ENCODE measurements around the gene SMIM29. TPM values are rescaled to one million over a fixed set of nuclear protein-coding genes. Genes with fewer than 3 reads are reported as not detected.

SMIM29 gene
- total RNA-seq, 1 experiment from 2014 or later, result 24.0 TPM

DNA sequence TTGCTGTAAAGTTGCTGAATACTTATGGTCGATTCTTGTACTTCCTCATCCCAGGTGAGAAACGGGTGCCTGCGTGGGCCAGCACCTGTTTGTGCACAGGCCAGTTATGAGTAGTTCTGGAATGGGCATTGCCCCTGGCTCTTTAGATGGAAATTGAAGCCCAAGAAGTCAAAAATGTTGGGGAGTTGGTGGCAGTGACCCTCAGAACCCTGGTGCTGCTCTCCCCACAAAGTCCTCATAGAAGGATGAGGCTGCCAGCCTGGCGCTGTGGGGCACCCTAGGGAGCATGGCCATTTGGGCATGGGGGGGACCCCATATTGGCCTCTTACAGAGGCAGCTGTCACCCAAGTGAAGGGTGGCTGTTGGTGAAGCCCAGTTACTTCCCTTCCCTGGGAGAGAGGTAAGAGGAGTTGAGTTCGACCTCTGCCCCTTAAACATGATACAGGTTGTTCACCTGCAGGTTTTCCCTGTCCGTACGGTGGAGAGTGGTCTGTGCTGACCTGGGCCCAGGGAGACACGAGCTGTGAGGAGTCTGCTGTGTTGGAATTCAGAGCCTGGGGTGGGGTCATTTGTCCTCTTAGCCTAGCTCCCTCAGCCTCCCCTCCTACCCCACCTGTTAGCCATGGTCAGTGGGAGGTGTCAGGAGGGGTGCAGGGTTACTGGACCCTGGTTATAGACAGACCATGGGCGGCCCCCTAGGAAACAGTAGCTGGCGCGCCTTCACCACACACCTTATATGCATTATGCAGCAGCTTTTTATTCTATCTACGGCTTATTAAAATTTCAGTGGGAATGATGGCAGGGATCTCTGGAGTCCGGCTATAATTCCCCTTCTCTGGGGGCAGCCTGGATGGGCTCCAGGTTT lies 7.2 kb downstream of the SMIM29 start:
- H3K9me3 ChIP-seq (ENCODE audit: low read depth, low read length, poor library complexity, severe bottlenecking), result no peaks in the 10 kb centered on the region
- BruUV-seq (replicated peaks), result no TSS peak
- H3K4me1 ChIP-seq (ENCODE audit: insufficient read depth, low read length, poor library complexity, severe bottlenecking), result peaks cover 23% of the 10 kb centered on the region
- H3K27me3 ChIP-seq (replicated peaks; ENCODE audit: insufficient read depth, low read depth, low read length, poor library complexity), result no peaks in the 10 kb centered on the region
- intact Hi-C loops (cut with micrococcal nuclease; ENCODE audit: unreplicated experiment), result no loop called here
- H3K4me3 ChIP-seq (ENCODE audit: low read depth, low read length, poor library complexity, severe bottlenecking), result no peak overlapping the region
- TF ChIP-seq EZH2 (IDR thresholded peaks at IDR 0.05; ENCODE audit: borderline replicate concordance, low read depth, low read length, poor library complexity, severe bottlenecking) (no peak), CTCF (conservative IDR thresholded peaks at IDR 0.05; ENCODE audit: low read depth, low read length) (no peak)
- no peak for DNase-seq (ENCODE audit: low spot score)
- peaks cover 13% of the 10 kb centered on the region for H3K36me3 ChIP-seq (ENCODE audit: insufficient read depth, low read length, poor library complexity, severe bottlenecking)
- ChIA-PET POLR2A (ENCODE audit: low non-redundant PET) (no interaction called here), CTCF (no interaction called here)
- H3K27ac ChIP-seq (ENCODE audit: low read depth, low read length, poor library complexity, severe bottlenecking), result no peak overlapping the region

DNA sequence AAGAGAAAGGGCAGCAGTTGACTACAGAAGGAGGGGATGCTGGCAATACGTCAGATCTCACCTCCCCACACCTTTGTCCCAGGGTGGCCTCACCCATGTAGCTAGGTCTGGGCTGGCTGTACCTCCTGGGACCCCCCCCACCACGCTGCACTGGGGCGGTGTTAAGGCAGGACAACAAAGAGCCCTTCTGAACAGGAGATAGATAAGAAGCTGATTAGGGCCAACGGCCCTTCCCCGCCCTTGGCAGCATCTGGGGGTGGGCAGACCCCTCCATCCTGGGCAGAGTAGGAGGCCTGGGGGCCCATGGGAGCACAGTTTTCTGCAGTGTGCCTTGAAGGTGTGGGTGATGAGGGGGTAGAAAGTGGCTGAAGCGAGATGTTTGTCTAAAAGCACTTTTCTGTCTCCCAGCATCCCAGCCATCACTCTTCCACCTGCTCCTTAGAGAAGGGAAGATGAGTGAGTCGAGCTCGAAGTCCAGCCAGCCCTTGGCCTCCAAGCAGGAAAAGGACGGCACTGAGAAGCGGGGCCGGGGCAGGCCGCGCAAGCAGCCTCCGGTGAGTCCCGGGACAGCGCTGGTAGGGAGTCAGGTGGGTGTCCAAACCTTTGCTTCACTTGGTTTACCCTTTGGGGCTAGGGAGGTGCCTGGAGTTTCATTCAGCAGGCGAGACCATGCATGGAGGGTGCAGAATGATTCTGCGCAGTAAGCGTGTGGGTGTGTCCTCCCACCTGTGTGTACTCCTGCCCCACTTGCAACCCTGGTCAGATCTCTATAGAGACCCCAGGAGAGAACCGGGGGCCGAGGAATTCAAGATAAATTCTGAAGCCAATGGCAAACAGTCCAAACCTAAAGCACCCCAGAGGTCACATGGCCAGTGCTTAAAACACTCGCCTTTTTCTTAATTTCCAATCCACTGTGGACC lies 8.2 kb downstream of the SMIM29 start:
- Histone ChIP-seq H3K4me1 (ENCODE audit: insufficient read depth, low read length, poor library complexity, severe bottlenecking) (peaks cover 32% of the 10 kb centered on the region), H3K27me3 (replicated peaks; ENCODE audit: insufficient read depth, low read depth, low read length, poor library complexity) (no peaks in the 10 kb centered on the region), H3K4me3 (ENCODE audit: low read depth, low read length, poor library complexity, severe bottlenecking) (no peak overlapping the region), H3K9me3 (ENCODE audit: low read depth, low read length, poor library complexity, severe bottlenecking) (no peaks in the 10 kb centered on the region), H3K27ac (ENCODE audit: low read depth, low read length, poor library complexity, severe bottlenecking) (no peak overlapping the region), H3K36me3 (ENCODE audit: insufficient read depth, low read length, poor library complexity, severe bottlenecking) (peaks cover 13% of the 10 kb centered on the region)
- no peak for TF ChIP-seq EZH2 (IDR thresholded peaks at IDR 0.05; ENCODE audit: borderline replicate concordance, low read depth, low read length, poor library complexity, severe bottlenecking)
- TF ChIP-seq CTCF (conservative IDR thresholded peaks at IDR 0.05; ENCODE audit: low read depth, low read length), result no peak
- intact Hi-C loops (cut with micrococcal nuclease; ENCODE audit: unreplicated experiment), result no loop called here
- ChIA-PET CTCF (no interaction called here), POLR2A (ENCODE audit: low non-redundant PET) (no interaction called here)
- BruUV-seq (replicated peaks), result no TSS peak
- DNase-seq (ENCODE audit: low spot score), result no peak

DNA sequence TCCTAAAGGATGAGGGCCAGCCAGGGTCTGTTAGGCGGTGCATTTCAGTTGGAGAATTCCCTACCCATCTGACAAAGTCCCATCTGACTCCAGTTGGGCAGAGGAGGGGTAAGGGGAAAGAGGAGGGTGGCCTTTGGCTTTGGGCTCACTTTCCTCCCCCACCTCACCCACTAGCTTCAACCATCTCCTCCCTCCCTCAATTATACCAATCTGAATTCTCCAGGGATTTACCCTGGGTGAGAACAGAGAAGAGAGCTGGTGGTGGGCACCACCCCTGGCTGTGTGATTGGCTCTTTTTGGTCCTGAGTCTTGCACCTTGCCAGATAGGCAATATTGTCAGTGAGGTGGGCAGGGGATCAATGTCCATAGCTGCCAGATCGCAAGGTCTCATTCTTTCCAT lies 8.9 kb downstream of the SMIM29 start:
- Histone ChIP-seq H3K4me1 (ENCODE audit: insufficient read depth, low read length, poor library complexity, severe bottlenecking) (peaks cover 32% of the 10 kb centered on the region), H3K4me3 (ENCODE audit: low read depth, low read length, poor library complexity, severe bottlenecking) (no peak overlapping the region), H3K27ac (ENCODE audit: low read depth, low read length, poor library complexity, severe bottlenecking) (no peak overlapping the region), H3K36me3 (ENCODE audit: insufficient read depth, low read length, poor library complexity, severe bottlenecking) (peaks cover 13% of the 10 kb centered on the region), H3K9me3 (ENCODE audit: low read depth, low read length, poor library complexity, severe bottlenecking) (no peaks in the 10 kb centered on the region), H3K27me3 (replicated peaks; ENCODE audit: insufficient read depth, low read depth, low read length, poor library complexity) (no peaks in the 10 kb centered on the region)
- no peak for TF ChIP-seq CTCF (conservative IDR thresholded peaks at IDR 0.05; ENCODE audit: low read depth, low read length)
- TF ChIP-seq EZH2 (IDR thresholded peaks at IDR 0.05; ENCODE audit: borderline replicate concordance, low read depth, low read length, poor library complexity, severe bottlenecking), result no peak
- DNase-seq (ENCODE audit: low spot score), result no peak
- intact Hi-C loops (cut with micrococcal nuclease; ENCODE audit: unreplicated experiment), result no loop called here
- ChIA-PET CTCF (no interaction called here), POLR2A (ENCODE audit: low non-redundant PET) (no interaction called here)
- no TSS peak for BruUV-seq (replicated peaks)
